GM18909 (cell line): ENCODE results near the gene CELSR1.

ENCODE experiments used
- ATAC-seq: cut with Tn5 transposase; IDR thresholded peaks from one replicate; pipeline ENCODE4 v1.9.1; 2021; ENCODE audit warnings: mild to moderate bottlenecking; ENCODE audit not compliant: unreplicated experiment, poor library complexity

CELSR1 gene

DNA sequence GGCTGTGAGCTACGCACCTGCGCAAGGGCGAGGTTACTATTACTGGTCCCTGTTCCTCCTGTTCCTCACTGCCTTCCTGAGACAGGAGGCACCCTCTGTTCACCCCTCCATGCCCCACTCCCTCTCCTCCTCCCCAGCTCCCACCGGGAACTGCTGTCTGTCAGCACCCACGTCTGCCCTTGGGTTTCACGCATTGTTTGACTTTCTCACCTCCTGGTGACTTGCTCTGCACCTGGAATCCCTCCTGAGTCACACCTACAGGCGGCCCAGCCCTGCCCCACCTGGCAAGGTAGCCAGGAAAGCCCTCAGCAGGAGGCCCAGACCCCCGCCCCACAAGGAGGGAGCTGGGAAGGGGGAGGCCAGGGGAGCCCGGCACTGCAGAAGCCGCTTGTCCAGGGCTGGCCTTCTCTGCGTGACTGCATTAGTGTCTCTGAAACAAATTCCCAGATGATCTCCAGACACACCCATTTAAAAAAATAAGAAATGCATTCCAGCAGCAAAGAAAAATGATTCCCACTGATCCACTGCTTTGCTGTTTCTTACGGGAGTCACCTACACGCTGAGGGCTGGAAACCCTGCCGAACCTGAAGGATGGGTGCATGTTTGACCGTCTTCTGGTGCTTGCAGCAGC lies 86.4 kb downstream of the CELSR1 start:
- no peak for ATAC-seq

DNA sequence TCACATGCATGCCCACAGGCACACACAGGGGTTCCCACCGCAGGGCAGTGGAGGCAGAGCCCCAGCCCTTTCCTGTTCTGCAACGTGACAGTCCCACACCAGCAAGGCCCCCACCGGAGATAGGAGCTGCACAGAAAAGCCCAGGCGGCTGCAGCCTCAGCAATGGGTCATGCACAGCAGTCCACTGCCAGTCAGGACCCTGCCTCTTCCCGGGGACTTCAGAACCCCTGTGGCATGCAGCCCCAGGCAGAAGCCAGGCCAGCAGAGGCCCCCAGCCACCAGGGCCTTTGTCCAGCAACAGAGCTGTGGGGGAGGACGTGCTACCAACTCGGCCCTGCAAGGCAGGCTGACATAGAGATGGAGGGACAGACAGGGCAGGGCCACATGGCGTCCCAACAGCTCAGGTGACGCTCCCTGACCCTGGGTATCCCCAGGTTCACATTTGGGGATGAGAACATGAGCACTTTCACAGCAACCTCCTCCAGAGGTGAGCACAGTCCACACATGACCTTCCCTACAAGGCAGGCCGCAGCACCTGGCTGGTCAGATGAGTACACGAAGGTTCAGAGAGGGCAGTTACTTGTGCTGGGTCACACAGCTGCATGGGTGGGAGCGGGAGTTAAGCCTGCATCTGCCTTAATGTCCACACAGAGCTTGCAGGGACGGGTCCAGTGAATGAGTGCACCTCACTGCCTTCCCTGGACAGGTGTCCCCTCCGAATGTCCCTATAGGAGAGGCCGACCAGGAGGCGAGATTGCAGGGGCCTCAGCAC lies 87.3 kb downstream of the CELSR1 start:
- ATAC-seq, result no peak

DNA sequence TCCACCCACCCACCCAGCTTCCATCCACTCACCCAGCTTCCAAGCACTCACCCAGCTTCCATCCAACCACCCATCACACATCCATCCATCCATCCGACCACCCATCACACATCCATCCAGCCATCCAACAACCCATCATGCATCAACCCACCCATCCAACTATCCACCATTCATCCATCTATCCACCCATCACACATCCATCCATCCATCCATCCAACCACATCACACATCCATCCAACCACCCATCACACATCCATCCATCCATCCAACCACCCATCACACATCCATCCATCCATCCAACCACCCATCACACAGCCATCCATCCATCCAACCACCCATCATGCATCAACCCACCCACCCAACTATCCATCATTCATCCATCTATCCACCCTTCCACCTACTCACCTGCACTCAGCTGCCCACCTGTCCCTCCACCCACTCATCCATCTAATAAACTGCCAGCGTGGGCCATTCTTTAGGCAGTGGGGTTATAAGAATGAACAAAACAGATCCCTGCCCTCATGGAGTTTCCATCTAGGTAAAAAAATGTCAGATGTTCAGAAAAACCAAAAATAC lies 88.2 kb downstream of the CELSR1 start:
- ATAC-seq, result no peak

DNA sequence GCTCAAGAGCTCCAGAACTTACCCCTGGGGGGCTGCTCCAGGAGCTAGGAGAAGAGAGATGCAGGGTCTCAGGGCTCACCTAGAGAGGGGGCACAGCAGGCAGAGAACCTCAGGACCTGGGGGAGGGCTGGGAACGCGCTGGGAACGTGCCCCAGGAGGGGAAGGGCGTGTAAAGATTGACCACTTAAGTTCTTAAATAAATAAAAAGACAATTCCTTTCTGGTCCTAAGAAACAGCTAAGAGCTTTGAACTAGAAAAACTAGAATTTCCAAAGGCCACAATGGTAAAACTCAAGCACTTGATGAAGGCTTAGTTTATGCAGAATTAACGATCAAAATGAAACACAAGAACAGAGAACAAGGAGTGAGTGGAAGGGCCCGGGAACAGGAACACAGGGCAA lies 89.1 kb downstream of the CELSR1 start:
- ATAC-seq, result no peak

DNA sequence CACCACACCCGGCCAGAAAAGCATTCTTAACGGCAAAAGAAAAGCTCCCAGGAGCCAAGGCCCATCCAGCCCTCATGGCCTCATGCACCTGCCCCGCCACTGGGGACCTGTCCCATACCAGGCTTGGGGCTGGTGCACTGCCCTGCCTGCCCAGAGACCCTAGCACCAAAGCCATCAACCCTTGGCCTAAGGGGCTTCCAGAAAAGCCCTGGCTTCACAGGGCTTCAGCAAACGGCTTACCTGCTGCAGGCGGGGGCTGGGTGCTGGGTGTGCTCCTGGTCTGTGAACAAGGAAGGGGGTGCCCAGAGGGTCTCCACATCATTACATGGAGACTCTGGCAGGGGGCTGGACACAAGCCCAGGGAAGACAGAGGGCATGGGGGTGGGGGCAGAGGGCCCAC lies 89.5 kb downstream of the CELSR1 start:
- ATAC-seq, result no peak

DNA sequence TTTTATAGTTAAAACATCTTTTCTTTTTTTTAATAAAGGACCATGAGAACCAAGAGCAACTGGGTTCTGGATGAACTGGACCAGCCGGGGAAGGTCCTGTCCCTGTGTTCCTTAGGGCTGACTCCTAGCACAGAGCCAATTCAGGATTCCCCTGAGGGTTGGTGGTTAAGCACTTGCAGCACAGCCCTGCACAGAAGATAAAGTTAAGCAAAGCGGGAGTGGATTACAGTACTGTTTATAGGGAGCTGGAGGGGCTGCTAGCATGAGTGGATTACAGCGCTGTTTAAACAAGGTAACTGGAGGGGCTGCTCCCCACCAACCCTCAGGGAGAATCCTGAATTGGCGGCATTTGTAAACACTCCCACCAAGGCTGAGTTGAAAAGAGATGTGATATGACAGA lies 90.6 kb downstream of the CELSR1 start:
- no peak for ATAC-seq

DNA sequence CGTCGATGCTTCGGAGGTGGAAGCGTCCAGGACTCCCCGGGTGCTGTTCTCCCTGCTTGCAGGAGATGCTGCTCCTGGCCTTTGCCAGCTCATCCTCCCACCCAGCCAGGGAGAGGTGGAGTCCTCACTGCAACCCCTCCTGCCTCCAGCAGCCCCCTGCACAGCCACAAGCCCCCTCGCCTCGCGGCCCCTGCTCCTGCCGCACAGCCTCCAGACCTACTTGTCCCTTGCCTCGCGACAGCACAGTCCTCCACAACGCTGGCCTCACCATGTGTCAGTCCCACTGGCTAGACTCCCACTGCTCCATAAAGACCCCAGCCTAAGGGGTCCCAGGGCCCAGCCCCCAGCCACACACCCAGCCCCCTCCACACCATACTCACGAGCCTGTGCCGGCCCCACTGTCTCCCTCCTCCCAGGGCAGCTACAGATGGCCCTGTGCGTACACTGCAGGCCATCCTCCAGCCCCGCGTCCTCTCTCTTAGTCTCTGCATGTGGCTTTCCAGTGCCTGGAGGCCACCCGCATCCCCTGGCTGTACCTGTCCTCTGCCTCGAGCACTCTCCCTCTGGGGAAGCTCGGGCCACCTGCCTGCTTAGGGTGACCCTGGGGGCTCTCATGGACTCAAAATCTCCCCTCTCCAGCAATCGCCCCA lies 91.5 kb downstream of the CELSR1 start:
- ATAC-seq, result no peak

DNA sequence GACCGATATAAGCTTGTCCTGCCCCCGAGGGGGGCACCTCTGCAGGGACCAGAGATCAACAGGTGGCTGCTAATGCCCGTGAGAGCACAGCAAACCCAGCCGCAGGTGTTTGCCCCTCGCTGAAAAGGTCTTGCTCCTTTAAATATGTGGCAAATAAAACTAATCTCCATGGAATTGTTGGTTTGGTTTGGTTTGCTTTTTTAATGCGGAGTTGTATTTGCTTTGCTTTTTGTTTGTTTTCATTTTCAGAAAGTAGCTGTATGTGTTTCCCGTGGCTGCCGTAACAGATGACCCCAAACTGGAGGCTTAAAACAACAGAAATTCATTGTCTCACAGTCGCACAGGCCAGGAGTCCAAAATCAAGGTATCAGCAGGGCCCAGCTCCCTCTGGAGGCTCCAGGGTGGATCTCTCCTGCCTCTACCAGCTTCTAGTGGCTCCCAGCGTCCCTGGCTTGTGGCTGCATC lies 93.0 kb downstream of the CELSR1 start:
- no peak for ATAC-seq

DNA sequence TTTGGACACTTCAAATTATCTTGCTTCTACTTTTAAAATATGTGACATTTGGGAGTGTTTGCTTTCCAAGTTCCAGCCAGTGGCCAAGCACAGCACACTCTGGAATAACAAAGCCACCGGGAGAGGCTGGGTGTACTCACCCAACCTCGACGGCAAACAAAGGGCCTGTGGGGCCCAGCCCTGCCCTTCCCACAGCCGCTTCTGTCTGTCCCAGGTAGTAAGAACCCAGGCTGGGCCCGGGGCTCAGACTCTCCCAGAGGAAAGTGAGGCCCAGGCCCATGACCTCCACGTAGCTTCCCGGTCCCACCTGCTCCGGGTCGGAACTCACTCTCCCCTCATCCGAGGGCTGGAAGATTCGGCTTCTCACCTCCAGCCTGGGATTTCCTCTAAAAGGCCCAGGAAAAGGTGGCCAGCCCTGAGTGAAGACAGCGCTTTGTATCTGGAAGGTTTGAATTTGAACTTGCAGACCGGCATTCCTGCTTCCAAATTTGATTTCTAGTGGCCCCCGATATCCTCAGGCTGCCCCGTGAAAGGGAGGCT lies 93.5 kb downstream of the CELSR1 start:
- ATAC-seq, result no peak

- no peak for ATAC-seq
Measured at GRCh38 chr22:46442217-46442853, 95.1 kb downstream of the CELSR1 start.

GRCh38 chr22:46439576-46440465 lies 97.6 kb downstream of the CELSR1 start:
- ATAC-seq, result no peak

- no peak for ATAC-seq
Measured at GRCh38 chr22:46439111-46439510, 98.3 kb downstream of the CELSR1 start.

DNA sequence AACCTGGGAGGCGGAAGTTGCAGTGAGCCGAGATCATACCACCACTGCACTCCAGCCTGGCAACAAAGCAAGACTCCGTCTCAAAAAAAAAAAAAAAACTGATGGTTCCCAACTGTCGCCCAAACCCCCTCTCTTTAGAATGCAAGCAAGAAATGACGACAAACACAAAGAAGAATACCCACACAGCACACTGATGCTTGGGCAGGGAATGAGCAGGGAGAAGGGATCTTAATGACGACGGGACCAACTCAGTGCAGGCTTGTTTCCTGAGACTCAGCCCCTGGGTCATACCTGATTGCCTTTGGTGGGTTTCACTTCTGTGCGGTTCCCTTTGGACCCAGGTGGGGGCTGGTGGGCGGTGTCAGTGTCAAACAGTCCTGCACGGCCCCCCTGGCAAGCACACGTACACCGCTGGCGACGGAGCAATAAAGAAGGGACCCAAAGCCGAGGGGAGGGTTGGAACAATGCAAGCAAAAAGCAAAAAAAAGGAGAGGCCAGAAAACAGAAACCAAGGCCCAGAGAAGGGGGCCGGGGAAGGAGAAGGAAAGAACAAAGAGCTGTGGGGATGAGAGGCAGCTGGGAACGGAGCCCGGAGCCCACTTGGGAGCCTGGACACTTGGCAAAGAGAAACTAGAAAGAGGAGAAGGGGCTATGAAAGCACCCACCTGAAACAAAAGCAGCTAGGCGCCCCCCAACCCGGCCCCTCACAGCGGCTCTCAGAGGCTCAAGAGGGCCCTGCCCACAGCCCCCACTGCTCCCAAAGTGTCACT lies 99.6 kb downstream of the CELSR1 start:
- no peak for ATAC-seq

DNA sequence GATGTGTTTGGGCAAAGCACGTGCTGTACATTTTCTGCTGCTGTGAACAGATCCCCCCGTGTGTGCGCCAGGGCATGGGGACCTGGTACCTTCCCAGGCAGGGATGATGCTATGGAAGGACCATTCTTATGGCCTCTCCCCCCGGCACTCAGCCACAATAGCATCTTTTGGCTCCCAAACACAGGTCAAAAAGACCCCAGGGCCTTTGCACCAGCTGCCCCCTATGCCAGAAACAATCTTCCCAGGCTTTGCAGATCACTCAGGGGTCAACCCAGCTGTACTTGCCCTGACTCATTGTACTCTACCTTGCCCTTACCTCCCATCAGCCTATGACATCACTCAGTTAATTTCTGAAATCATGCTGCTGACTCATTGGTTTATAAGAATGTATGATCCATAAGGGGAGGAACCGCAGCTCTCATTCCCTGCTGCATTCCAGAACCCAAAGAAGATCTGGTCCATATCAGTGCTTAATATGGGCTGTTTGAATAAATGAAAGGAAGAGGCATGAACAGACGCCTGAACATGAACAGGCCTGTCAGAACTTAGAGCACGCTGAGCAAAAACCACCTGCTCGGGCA lies 100.7 kb downstream of the CELSR1 start:
- no peak for ATAC-seq

- ATAC-seq, result no peak
Measured at GRCh38 chr22:46433318-46433717, 104.1 kb downstream of the CELSR1 start.

GRCh38 chr22:46432164-46433068 lies 105.0 kb downstream of the CELSR1 start:
- ATAC-seq, result no peak
